ENCODE results near the gene TMED10.

- TF ChIP-seq POLR2A (IDR thresholded peaks at IDR 0.05; ENCODE audit: low read depth, low read length) = no peak
- no peak for TF ChIP-seq TAF1 (IDR thresholded peaks at IDR 0.05; ENCODE audit: borderline replicate concordance, low read depth, low read length)
Observed at GRCh38 chr14:75182821-75183220, 6.4 kb upstream of the TMED10 start.

Data from GM12892 (cell line).